T47D (cell line): ENCODE data around the gene MRPL16.
"Not testable (repeated sequence)": the region's sequence is repeated elsewhere in the genome, so short reads cannot be mapped to it uniquely, and the experiment has no call there.

Experiments used
- DNase-seq, 2 experiments: peaks; one replicate each; pipeline versions ENCODE4 v3.0.0 to v3.0.0-alpha.2; 2011 to 2012; ENCODE audit warnings: low read depth in 1 of 2, low spot score in 1 of 2
- JUND ChIP-seq: IDR thresholded peaks from 2 replicates; pipeline ENCODE4 v1.6.1; 2012; ENCODE audit warnings: low read depth
- in situ Hi-C: cut with HindIII; loops from 2 replicates; pipeline ENCODE4 v1.10.0; 2016; ENCODE audit warnings: low sequenced_read_pairs, low pct_unique_long_range_greater_than_20kb

Gene MRPL16

DNA sequence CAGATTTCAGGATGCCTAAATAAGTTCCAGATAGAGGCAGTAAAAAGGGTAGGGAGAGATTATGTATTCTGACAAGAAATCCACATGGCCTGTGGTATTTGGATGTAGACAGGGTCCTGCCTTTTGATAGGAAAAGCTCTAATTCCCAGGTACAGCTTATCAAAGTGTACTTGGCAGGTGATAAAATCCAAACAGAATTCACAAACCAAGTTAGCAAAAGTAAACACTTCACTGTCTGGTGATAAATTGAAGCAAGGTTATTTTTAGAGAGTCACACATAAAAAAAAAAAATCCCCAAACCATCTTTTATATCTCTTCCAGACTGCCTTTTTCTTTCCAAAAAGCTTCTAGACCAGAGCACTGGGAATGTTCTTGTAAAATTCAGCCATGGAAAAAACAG, 29.0 kb upstream of the MRPL16 start:
- DNase-seq = no peak
- in situ Hi-C loops = no loop called here

GRCh38 chr11:59833602-59834001, 23.0 kb upstream of the MRPL16 start:
- in situ Hi-C loops = no loop called here
- no peak for TF ChIP-seq JUND
- DNase-seq = no peak

More for the DNA sequence above, 29.0 kb upstream of the MRPL16 start:
- TF ChIP-seq JUND = no peak

GRCh38 chr11:59829358-59829757, 18.8 kb upstream of the MRPL16 start:
- no peak for TF ChIP-seq JUND
- in situ Hi-C loops = no loop called here
- DNase-seq = no peak

GRCh38 chr11:59822989-59823566, 12.5 kb upstream of the MRPL16 start:
- no peak for TF ChIP-seq JUND
- DNase-seq = peak; percentile 30 to 85
- in situ Hi-C loops = no loop called here

DNA sequence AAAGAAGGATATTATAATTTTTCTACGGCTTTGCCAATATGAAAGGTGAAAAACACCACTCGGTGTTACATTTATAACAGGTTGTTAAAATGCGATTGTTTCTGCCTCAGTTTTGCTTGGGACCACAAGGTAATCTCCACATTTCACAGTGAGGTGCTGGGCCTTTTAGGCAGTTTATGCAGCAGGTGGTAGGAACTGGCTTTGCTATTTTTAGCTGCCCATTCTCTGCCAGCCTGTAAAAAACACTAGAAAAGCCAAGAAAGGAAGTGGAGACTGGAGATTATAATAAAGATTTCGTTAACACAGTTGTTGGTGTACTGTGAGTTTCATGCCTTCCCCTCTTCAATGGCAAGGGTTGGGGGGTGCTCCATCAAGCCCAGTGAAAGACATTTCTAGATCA, 8.0 kb upstream of the MRPL16 start:
- no peak for TF ChIP-seq JUND
- in situ Hi-C loops = no loop called here
- no peak for DNase-seq

GRCh38 chr11:59816434-59816833, 5.9 kb upstream of the MRPL16 start:
- DNase-seq, in situ Hi-C loops: not testable (repeated sequence)

DNA sequence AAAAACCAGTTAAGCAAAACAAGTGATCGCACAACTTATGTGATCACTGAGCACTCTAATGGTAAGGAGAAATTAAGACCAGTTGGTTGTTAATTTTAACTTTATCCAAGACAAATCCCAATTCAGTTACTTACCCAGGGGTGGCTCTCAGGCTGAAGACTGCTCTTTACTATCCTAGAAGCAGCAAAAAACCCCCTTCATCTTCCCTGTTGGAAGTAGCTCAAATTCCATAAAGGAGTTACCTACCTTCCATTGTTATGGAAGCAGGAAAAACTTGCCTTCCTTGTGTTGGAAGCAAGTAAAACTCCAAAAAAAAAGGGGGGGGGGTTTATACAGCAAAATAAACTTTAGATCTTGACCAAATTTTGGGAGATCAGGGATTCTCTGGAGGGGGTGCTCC, 5.2 kb upstream of the MRPL16 start:
- no peak for DNase-seq

GRCh38 chr11:59814021-59814420, 3.4 kb upstream of the MRPL16 start:
- no peak for DNase-seq
- in situ Hi-C loops = no loop called here
- no peak for TF ChIP-seq JUND

More for the DNA sequence above, 5.2 kb upstream of the MRPL16 start:
- in situ Hi-C loops = no loop called here
- no peak for TF ChIP-seq JUND

DNA sequence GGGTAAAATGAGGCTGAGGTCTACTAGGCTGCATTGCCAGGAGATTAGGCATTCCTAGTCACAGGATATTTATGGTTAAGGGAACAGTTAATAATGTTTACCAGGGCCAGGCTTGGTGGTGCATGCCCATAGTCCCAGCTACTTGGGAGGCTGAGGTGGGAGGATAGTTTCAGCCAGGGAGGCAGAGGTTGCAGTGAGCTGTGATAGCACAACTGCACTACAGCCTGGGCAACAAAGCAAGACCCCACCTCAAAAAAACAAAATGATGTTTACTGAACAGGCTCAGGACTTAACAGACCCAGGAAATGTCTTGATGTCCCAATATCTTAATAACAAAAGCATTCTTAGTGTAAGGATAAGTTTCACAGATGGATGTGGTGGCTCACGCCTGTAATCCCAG, 2.8 kb upstream of the MRPL16 start:
- DNase-seq = no peak
- in situ Hi-C loops = no loop called here
- TF ChIP-seq JUND = no peak

DNA sequence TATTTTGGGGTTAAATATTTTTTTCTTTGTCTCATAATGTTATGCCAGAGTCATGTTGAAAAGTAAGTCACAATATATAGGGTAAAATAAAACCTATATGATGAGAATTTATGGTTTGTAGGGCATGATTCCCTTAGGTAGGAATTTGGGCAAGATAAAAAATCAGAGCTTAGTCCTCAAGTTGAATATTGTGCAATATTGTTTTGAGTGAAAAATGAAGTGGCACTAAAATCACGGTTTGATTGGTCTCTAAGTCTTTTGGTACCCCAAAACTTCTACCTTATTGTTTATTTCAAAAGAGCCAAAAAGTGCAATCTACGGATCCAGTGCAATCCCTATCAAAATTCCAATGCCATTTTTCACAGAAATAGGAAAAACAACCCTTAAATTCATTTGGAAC, 1.6 kb upstream of the MRPL16 start:
- DNase-seq = no peak
- TF ChIP-seq JUND = no peak
- in situ Hi-C loops = no loop called here

GRCh38 chr11:59810911-59811259, 307 bp upstream of the MRPL16 start:
- in situ Hi-C loops = no loop called here
- TF ChIP-seq JUND = no peak
- DNase-seq = no peak

GRCh38 chr11:59807047-59807610, 3.4 kb downstream of the MRPL16 start:
- in situ Hi-C loops = no loop called here
- DNase-seq = no peak
- TF ChIP-seq JUND = no peak

DNA sequence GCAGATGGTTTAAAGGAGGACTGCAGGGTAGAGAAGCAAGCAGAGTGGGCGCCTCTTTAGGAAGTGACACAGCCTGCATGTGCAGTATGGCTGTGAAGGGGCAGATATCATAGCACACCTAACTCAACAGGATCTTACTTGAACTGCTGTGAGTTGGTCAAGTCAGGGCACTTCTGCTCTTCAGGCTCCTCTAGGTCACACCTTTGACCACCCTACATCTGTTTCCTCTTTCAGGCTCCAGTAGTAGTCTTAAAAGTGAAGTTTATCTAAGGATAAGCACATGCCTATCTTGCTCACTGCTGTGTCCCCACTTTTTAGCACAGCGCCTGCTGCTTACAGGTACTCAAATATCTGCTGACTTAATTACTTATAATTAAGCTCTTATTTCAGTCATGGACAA, 6.5 kb downstream of the MRPL16 start:
- TF ChIP-seq JUND = no peak
- in situ Hi-C loops = no loop called here
- DNase-seq = no peak

GRCh38 chr11:59802639-59803176, 7.9 kb downstream of the MRPL16 start:
- TF ChIP-seq JUND = no peak
- peak; percentile 23 to 79 for DNase-seq
- in situ Hi-C loops = no loop called here
